Rectal smooth muscle tissue (tissue), 1 donor: ENCODE results near the gene ZNF541.
"Not testable (repeated sequence)": the region's sequence is repeated elsewhere in the genome, so short reads cannot be mapped to it uniquely, and the experiment has no call there.

Experiments
- H3K27ac ChIP-seq: one replicate; pipeline ENCODE4 v1.7.0; 2013; ENCODE audit warnings: low read depth, low read length, inconsistent platforms
- H3K27me3 ChIP-seq: one replicate; pipeline ENCODE4 v1.7.0; 2013; ENCODE audit warnings: low read length; ENCODE audit not compliant: control insufficient read depth, insufficient read depth
- H3K36me3 ChIP-seq: one replicate; pipeline ENCODE4 v1.7.0; 2013; ENCODE audit warnings: low read length; ENCODE audit not compliant: control insufficient read depth, insufficient read depth
- H3K4me1 ChIP-seq: one replicate; pipeline ENCODE4 v1.7.0; 2013; ENCODE audit warnings: low read length; ENCODE audit not compliant: control insufficient read depth, insufficient read depth
- H3K4me3 ChIP-seq: one replicate; pipeline ENCODE4 v1.7.0; 2013; ENCODE audit warnings: low read length
- H3K9ac ChIP-seq: one replicate; pipeline ENCODE4 v1.7.0; 2013; ENCODE audit warnings: low read length

The ZNF541 gene

DNA sequence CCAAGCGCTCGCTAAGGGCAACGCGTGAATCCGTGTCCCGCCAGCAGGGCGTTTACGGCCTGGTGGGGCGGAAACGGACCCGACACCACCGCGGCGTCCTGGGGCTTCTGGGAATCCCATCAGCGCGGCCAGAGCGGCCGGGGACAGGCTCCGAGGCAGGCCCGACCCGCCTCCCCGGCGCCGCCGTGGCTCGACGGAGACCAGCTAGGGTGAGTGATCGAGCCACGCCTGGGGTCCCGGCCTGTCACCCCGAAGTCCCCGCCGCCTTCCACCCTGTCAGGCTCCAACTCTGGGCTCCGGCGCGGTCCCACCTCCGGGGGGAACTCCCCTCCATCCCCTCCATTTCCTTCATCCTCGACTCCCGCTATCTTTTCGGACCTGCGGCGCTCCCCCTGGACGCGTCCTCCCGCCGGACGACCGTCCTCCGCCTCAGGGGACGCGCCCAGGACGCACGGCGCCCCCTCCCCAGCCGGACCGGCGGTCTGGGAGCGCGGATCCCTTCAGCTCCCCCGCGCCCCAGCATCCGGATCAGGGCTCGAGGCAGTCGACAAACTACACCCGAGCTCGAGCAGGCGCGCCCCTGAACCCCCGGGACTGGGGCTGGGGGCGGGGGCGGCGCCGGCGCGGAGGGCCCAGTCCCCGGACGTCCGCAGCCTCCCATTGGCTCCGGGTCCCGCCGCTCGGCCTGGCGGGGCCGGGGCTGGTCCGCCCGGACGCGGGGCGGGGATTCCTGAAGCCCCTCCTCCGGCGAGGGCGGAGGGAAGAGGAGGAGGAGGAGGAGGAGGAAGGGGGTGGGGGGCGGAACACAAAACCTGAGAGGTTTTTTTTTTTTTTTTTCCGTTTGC lies 35.3 kb upstream of the ZNF541 start:
- H3K4me1 ChIP-seq = peaks cover 17% of the 10 kb centered on the region
- H3K9ac ChIP-seq = peak overlapping the region; percentile 98
- no peaks in the 10 kb centered on the region for H3K27me3 ChIP-seq
- peak overlapping the region; percentile 97 for H3K4me3 ChIP-seq
- no peaks in the 10 kb centered on the region for H3K36me3 ChIP-seq
- H3K27ac ChIP-seq = peak overlapping the region; percentile 100

- H3K27me3 ChIP-seq = no peaks in the 10 kb centered on the region
- peak overlapping the region; percentile 100 for H3K27ac ChIP-seq
- no peaks in the 10 kb centered on the region for H3K36me3 ChIP-seq
- peak overlapping the region; percentile 97 for H3K4me3 ChIP-seq
- H3K9ac ChIP-seq = peak overlapping the region; percentile 98
- H3K4me1 ChIP-seq = peaks cover 12% of the 10 kb centered on the region
Observed at GRCh38 chr19:47607564-47608073, 34.7 kb upstream of the ZNF541 start.

DNA sequence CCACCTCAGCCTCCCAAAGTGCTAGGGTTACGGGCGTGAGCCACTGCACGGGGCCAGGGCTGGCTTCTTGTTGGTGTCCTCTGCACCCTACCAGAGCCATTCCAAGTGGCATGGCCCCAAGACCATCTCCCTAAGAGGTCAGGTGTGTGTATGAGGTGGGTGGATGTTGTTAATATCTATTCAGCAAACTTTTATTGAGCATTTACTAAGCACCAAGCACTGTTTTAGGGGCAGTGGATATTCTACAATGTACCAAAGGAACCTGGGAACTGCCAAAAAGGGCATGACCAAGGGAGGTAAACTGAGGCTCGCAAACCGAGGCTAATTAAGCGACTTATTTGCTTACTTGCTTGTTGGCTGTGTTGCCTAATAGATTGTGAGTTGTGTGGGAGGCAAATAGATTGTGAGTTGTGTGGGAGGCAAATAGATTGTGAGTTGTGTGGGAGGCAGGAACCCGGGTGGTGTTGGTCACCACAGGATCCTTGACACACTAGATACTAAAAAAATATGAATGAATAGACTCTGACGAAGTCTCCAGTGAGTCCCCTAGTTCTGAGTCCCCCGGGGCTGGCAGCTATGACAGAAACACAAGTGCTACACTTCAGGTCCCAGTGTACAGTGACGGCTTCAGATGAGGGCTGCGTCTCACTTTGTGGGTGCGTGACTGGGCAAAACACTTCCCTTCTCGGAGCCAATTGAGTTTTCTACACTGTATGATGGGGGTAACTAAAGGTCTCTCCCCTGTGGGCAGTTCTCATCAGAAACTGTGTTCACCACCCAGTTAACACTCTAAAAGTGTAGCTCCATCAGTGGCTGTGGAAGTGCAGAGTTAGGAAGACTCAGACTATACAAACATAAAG lies 31.0 kb upstream of the ZNF541 start:
- Histone ChIP-seq H3K27ac (no peak overlapping the region), H3K36me3 (no peaks in the 10 kb centered on the region), H3K9ac (no peak overlapping the region), H3K4me1 (no peaks in the 10 kb centered on the region), H3K27me3 (no peaks in the 10 kb centered on the region), H3K4me3 (no peak overlapping the region)

GRCh38 chr19:47601180-47601904 lies 28.4 kb upstream of the ZNF541 start:
- Histone ChIP-seq H3K27me3 (no peaks in the 10 kb centered on the region), H3K4me3 (peak overlapping the region; percentile 93), H3K9ac (no peak overlapping the region), H3K36me3 (no peaks in the 10 kb centered on the region), H3K4me1 (peaks cover 6% of the 10 kb centered on the region), H3K27ac (peak overlapping the region; percentile 95)

- no peaks in the 10 kb centered on the region for H3K27me3 ChIP-seq
- peaks cover 6% of the 10 kb centered on the region for H3K4me1 ChIP-seq
- no peaks in the 10 kb centered on the region for H3K36me3 ChIP-seq
- H3K27ac ChIP-seq = peak overlapping the region; percentile 95
- H3K9ac ChIP-seq = peak overlapping the region; percentile 73
- H3K4me3 ChIP-seq = peak overlapping the region; percentile 93
Observed at GRCh38 chr19:47600246-47601179, 27.6 kb upstream of the ZNF541 start.

GRCh38 chr19:47599671-47600245 lies 26.8 kb upstream of the ZNF541 start:
- H3K9ac ChIP-seq, H3K4me1 ChIP-seq, H3K27me3 ChIP-seq, H3K36me3 ChIP-seq: not testable (repeated sequence)
- H3K27ac ChIP-seq = peak overlapping the region; percentile 89
- peak overlapping the region; percentile 65 for H3K4me3 ChIP-seq

DNA sequence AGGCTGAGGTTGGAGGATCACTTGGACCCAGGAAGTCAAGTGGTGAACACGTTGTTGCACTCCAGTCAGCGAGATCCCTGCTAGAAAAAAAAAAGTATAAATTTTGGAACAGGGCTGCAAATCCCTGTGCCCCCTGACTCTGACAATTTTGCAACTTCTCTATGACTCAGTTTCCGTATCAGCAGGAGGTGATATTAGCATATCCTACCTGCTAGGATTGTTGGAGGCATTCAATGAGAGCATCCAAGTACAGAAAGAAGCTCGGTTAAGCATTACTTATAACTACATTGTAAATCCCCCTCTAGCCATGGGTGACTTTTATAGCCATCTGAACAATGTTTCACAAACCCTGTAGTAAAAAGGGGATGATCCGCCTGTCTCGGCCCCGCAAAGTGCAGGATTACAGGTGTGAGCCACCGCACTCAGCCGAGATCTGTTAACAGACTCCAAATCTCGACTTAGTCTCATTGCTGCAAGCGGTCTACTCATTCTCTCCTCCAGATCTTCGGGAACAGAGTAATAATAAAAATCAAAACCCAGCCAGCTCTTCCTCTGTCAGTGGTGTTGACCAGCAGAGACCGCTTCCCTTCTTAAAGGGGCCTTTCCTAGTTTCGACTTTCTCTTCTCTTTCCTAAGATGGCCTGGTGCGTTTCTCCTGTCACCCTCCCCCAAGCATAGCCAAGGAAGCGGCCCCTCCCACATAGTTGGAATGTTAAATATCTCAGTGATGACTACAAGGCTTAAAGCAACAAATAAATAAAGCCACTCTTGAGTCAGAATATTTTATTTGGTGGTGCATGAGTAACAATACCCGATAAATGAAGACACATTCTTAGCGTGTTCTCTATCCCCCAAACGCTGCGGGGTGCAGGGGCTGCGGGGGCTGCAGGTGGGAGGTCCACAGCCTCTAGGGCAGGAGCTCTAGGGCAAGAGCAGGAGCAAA lies 25.7 kb upstream of the ZNF541 start:
- Histone ChIP-seq H3K9ac (no peak overlapping the region), H3K36me3 (no peaks in the 10 kb centered on the region), H3K27ac (peak overlapping the region; percentile 89)

DNA sequence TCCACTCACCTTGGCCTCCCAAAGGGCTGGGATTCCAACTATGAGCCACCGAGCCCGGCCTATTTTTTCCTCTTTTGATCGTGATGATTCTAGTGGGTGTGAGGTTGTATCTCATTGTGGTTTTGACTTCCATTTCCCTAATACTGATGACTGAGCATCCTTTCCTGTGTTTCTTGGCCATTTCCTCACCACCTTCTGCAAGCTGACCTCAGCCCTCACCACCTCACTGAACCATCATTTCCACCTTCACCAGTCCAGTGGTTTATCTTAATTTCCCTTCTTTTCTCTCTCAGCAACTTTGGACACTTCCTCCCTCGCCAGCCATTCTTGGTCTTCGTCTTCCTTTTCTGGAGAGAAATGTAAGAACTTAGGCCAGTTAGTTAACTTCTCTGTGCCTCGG lies 23.0 kb upstream of the ZNF541 start:
- Histone ChIP-seq H3K36me3 (no peaks in the 10 kb centered on the region), H3K9ac (no peak overlapping the region), H3K4me3 (no peak overlapping the region), H3K4me1 (peaks cover 6% of the 10 kb centered on the region), H3K27ac (no peak overlapping the region), H3K27me3 (no peaks in the 10 kb centered on the region)

More for the DNA sequence above, 25.7 kb upstream of the ZNF541 start:
- peak overlapping the region; percentile 57 for H3K4me3 ChIP-seq
- no peaks in the 10 kb centered on the region for H3K27me3 ChIP-seq
- peaks cover 6% of the 10 kb centered on the region for H3K4me1 ChIP-seq

GRCh38 chr19:47593860-47594259 lies 20.9 kb upstream of the ZNF541 start:
- Histone ChIP-seq H3K4me1 (peaks cover 6% of the 10 kb centered on the region), H3K36me3 (no peaks in the 10 kb centered on the region), H3K4me3 (no peak overlapping the region), H3K27me3 (no peaks in the 10 kb centered on the region), H3K9ac (no peak overlapping the region), H3K27ac (no peak overlapping the region)

- H3K27ac ChIP-seq = no peak overlapping the region
- H3K36me3 ChIP-seq = no peaks in the 10 kb centered on the region
- H3K27me3 ChIP-seq = no peaks in the 10 kb centered on the region
- H3K4me1 ChIP-seq = no peaks in the 10 kb centered on the region
- H3K4me3 ChIP-seq = no peak overlapping the region
- no peak overlapping the region for H3K9ac ChIP-seq
Observed at GRCh38 chr19:47589824-47590223, 16.9 kb upstream of the ZNF541 start.
